NT2/D1 (cell line): Measurements from ENCODE around the gene DIAPH2.

Source experiments
- SUZ12 ChIP-seq: IDR thresholded peaks from 2 replicates; pipeline ENCODE4 v1.6.1; 2011; ENCODE audit not compliant: insufficient read length, insufficient read depth; ENCODE audit errors: extremely low read depth
- YY1 ChIP-seq: IDR thresholded peaks from 2 replicates; pipeline ENCODE4 v1.6.1; 2011; ENCODE audit not compliant: insufficient read length, insufficient read depth
- ZNF274 ChIP-seq: IDR thresholded peaks from 2 replicates; pipeline ENCODE4 v1.6.1; 2011; ENCODE audit warnings: mild to moderate bottlenecking, low read depth, low read length

DNA sequence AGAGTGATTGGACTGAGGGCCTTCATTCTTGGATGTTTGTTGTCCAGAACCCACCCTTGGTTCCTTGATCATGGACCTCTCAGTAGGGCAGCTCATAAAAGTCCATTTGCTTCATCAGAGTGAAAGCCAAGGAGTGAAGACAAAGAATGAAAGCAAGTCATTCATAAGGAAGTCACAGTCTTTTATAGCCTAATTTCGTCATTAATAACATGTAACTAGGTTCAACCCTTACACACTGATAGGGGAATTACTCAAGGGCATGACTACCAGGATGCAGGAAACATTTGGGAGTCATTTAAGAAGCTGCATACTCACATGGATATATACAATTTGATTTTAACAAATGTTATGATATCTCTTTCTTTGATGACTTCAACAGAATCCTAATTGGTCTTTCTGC is 294.3 kb downstream of the DIAPH2 start:
- TF ChIP-seq SUZ12 (no peak), ZNF274 (no peak), YY1 (no peak)
